B cell (primary cell): ENCODE measurements around the gene TRPV5. TPM values are rescaled to one million over a fixed set of nuclear protein-coding genes. Genes with fewer than 3 reads are reported as not detected.

ENCODE experiments used
- ATAC-seq: fragments of 200-7000 bp; cut with Tn5 transposase; one replicate; pipeline ENCODE4 v1.10.0; 2021; ENCODE audit warnings: low read depth, mild to moderate bottlenecking, moderate number of reproducible peaks, moderate library complexity
- CTCF ChIA-PET: fragments of 350-600 bp; sonication (Branson Sonifier 250); formaldehyde crosslinking; loops from one replicate; lab custom pipeline; 2021; ENCODE audit warnings: antibody characterized with exemption, inconsistent platforms; lab: Charles Lee
- POLR2A ChIA-PET: fragments of 350-600 bp; sonication (Branson Sonifier 250); formaldehyde crosslinking; loops from one replicate; lab custom pipeline; 2021; ENCODE audit warnings: antibody characterized with exemption; lab: Charles Lee
- DNase-seq: peaks from one replicate; pipeline ENCODE4 v3.0.0; 2013
- H2AFZ ChIP-seq: 2 replicates; pipeline ENCODE4 v1.6.1; 2012; ENCODE audit warnings: mild to moderate bottlenecking, low read depth, low read length; ENCODE audit not compliant: insufficient read depth, poor library complexity, severe bottlenecking
- H3K27ac ChIP-seq, 2 donors: 1 replicate in 1 of 2; 2 replicates in 1 of 2; pipeline ENCODE4 v1.5.1; 2012 to 2013; ENCODE audit warnings: low read length in 2 of 2, mild to moderate bottlenecking in 2 of 2, moderate library complexity in 1 of 2
- H3K27me3 ChIP-seq, 4 experiments: fragments of 200-600 bp in 1 of 4; sonication (generic) in 1 of 4; replicated peaks in 1 of 4; 1 replicate in 2 of 4; 2 replicates in 2 of 4; pipeline versions ENCODE4 v1.6.1 to v1.7.0; 2013 to 2016; ENCODE audit warnings: low read length in 3 of 4, mild to moderate bottlenecking in 2 of 4, mixed read lengths in 1 of 4, moderate library complexity in 1 of 4; ENCODE audit not compliant: insufficient read depth in 4 of 4, control insufficient read depth in 3 of 4; ENCODE audit errors: control extremely low read depth in 1 of 4
- H3K36me3 ChIP-seq, 2 experiments: replicated peaks in 1 of 2; 1 replicate in 1 of 2; 2 replicates in 1 of 2; pipeline versions ENCODE4 v1.6.1 to v1.7.1; 2013; ENCODE audit warnings: low read length in 1 of 2; ENCODE audit not compliant: insufficient read depth in 2 of 2, control insufficient read depth in 1 of 2; ENCODE audit errors: control extremely low read depth in 1 of 2, extremely low read depth in 1 of 2
- H3K4me1 ChIP-seq, 2 donors: fragments of 200-600 bp in 1 of 2; sonication (generic) in 1 of 2; 1 replicate in 1 of 2; 2 replicates in 1 of 2; pipeline versions ENCODE4 v1.5.1 to v1.6.1; 2013 to 2017; ENCODE audit warnings: low read length in 2 of 2; ENCODE audit not compliant: control insufficient read depth in 2 of 2, insufficient read depth in 2 of 2
- H3K4me2 ChIP-seq: replicated peaks from 2 replicates; pipeline ENCODE3; 2012; ENCODE audit warnings: mild to moderate bottlenecking, low read depth, low read length; ENCODE audit not compliant: poor library complexity, severe bottlenecking
- H3K4me3 ChIP-seq, 5 experiments: fragments of 200-600 bp in 1 of 5; sonication (generic) in 1 of 5; 1 replicate in 3 of 5; 2 replicates in 2 of 5; pipeline versions ENCODE4 v1.5.1 to v1.7.0; 2011 to 2016; ENCODE audit warnings: low read length in 4 of 5, mild to moderate bottlenecking in 4 of 5, low read depth in 2 of 5, control low read depth in 1 of 5, moderate library complexity in 1 of 5; ENCODE audit not compliant: insufficient read depth in 1 of 5; ENCODE audit errors: control extremely low read depth in 1 of 5, extremely low read depth in 1 of 5
- H3K79me2 ChIP-seq: fragments of 200-600 bp; sonication (generic); one replicate; pipeline ENCODE4 v1.6.0; 2016; ENCODE audit warnings: low read length; ENCODE audit not compliant: control insufficient read depth, insufficient read depth
- H3K9ac ChIP-seq: fragments of 200-600 bp; sonication (generic); 2 replicates; pipeline ENCODE4 v1.6.1; 2017; ENCODE audit warnings: mild to moderate bottlenecking, low read length, moderate library complexity
- H3K9me3 ChIP-seq, 3 donors: one replicate each; pipeline versions ENCODE4 v1.6.1 to v1.7.1; 2013; ENCODE audit warnings: low read length in 2 of 3; ENCODE audit not compliant: control insufficient read depth in 2 of 3, insufficient read depth in 1 of 3; ENCODE audit errors: control extremely low read depth in 1 of 3
- H4K20me1 ChIP-seq: 2 replicates; pipeline ENCODE4 v1.6.0; 2012; ENCODE audit warnings: mild to moderate bottlenecking, low read length; ENCODE audit not compliant: insufficient read depth, control insufficient read depth, poor library complexity, severe bottlenecking
- H3K27ac Mint-ChIP-seq: one replicate; pipeline ENCODE4 v1.8.0; 2021; ENCODE audit warnings: mixed read lengths
- H3K27me3 Mint-ChIP-seq: one replicate; pipeline ENCODE4 v1.8.0; 2021; ENCODE audit warnings: mixed read lengths
- H3K4me1 Mint-ChIP-seq: one replicate; pipeline ENCODE4 v1.8.0; 2021; ENCODE audit warnings: mixed read lengths
- H3K4me3 Mint-ChIP-seq: one replicate; pipeline ENCODE4 v1.8.0; 2021; ENCODE audit warnings: mixed read lengths
- H3K9me3 Mint-ChIP-seq: one replicate; pipeline ENCODE4 v1.8.0; 2022; ENCODE audit warnings: mixed read lengths; ENCODE audit not compliant: insufficient read depth
- EZH2 ChIP-seq: IDR thresholded peaks from 2 replicates; pipeline ENCODE4 v1.6.1; 2012; ENCODE audit warnings: borderline replicate concordance, low read depth, mild to moderate bottlenecking, moderate library complexity, low read length; ENCODE audit not compliant: insufficient read depth, poor library complexity, severe bottlenecking
- WGBS: methylation state at CpG from one replicate; pipeline ENCODE4 v1.1.5; 2013; ENCODE audit warnings: missing lambda C conversion rate; ENCODE audit not compliant: insufficient coverage; 5-methylcytosine and 5-hydroxymethylcytosine counted together
- intact Hi-C: fragments of 100-400 bp; cut with micrococcal nuclease; formaldehyde crosslinking; loops from one replicate; pipeline ENCODE4 v1.10.0; 2022
- polyA plus RNA-seq: library from polyadenylated mRNA; depleted of rRNA; stranded (reverse); fragments of >200 nt; gene quantifications from 2 replicates; pipeline ENCODE4 v1.2.3, GENCODE V29; 2012
- total RNA-seq, 2 donors: library from RNA; stranded (reverse); fragments of 120-200 nt in 1 of 2; gene quantifications; 1 replicate in 1 of 2; 2 replicates in 1 of 2; pipeline versions ENCODE4 v1.2.3 to v1.2.4, GENCODE V29; 2013 to 2022
- TF ChIP-seq, protein P1 (sequence below): fragments of 200-600 bp; IDR thresholded peaks from one replicate; pipeline ENCODE4 v1.8.0; 2022; ENCODE audit warnings: antibody characterized with exemption, mild to moderate bottlenecking

TRPV5 gene
- total and polyA plus RNA-seq, 2 donors (not counting 1 experiment from before 2014, with no cell fraction given), result 0.03 TPM; not detected in 1

DNA sequence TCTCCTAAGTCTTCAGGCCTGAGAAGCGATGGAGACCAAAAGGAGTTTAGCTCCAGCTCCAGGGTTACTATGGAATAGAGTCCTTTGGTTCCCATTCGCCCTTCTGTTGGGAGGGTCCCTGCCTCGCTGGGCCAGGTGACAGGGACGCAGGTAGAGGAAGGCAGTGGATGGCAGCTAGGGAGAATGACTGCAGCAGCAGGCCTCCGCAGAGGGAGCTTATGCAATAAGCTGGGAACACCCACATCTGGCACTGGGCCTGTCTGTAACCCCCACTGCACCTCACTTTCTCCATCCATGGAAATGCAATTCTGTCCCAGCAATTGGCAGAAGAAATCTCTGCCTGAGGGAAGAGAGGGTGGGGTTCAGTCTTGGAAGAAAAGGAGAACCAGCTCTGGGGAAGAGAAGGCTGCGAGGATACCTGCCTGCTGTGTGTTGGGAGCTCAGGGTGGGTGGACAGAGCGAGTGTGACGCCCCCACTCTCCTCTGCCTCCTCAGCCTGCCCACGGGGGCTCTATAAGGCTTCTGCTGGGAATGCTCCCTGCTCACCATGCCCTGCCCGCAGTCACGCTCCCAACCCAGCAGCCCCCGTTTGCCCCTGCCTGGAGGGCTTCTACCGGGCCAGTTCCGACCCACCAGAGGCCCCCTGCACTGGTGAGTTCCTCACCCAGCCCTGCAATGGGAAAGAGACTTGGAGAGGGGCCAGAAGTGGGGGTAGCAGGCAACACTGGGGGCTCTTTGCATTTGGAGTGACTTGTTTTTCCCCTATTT, 68.4 kb downstream of the TRPV5 start:
- intact Hi-C loops, result no loop called here

More for the DNA sequence above, 68.4 kb downstream of the TRPV5 start:
- Mint-ChIP-seq H3K27ac (no peak overlapping the region), H3K9me3 (no peaks in the 10 kb centered on the region), H3K4me1 (peaks cover 3% of the 10 kb centered on the region), H3K27me3 (no peaks in the 10 kb centered on the region), H3K4me3 (no peak overlapping the region)
- Histone ChIP-seq H4K20me1 (no peaks in the 10 kb centered on the region), H3K27me3 (no peaks in the 10 kb centered on the region), H2AFZ (no peak overlapping the region), H3K36me3 (peaks cover 5 to 58% of the 10 kb centered on the region in 2 experiments), H3K4me2 (no peak overlapping the region), H3K4me3 (no peak overlapping the region), H3K27ac (no peak overlapping the region), H3K79me2 (no peaks in the 10 kb centered on the region), H3K4me1 (no peaks in the 10 kb centered on the region), H3K9ac (no peak overlapping the region), H3K9me3 (no peaks in the 10 kb centered on the region)
- TF ChIP-seq EZH2, result no peak
- TF ChIP-seq, protein P1, sequence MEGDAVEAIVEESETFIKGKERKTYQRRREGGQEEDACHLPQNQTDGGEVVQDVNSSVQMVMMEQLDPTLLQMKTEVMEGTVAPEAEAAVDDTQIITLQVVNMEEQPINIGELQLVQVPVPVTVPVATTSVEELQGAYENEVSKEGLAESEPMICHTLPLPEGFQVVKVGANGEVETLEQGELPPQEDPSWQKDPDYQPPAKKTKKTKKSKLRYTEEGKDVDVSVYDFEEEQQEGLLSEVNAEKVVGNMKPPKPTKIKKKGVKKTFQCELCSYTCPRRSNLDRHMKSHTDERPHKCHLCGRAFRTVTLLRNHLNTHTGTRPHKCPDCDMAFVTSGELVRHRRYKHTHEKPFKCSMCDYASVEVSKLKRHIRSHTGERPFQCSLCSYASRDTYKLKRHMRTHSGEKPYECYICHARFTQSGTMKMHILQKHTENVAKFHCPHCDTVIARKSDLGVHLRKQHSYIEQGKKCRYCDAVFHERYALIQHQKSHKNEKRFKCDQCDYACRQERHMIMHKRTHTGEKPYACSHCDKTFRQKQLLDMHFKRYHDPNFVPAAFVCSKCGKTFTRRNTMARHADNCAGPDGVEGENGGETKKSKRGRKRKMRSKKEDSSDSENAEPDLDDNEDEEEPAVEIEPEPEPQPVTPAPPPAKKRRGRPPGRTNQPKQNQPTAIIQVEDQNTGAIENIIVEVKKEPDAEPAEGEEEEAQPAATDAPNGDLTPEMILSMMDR, result no peak
- ChIA-PET POLR2A (interaction anchor here (0.5 to 1.9 kb wide), 2 partner anchors 11 to 228 kb away, joined by 5 to 7 read pairs; partner anchors contain the start of gene EPHB6), CTCF (interaction anchor here (0.7 to 3.8 kb wide), 7 partner anchors 10 to 234 kb away, joined by 3 to 33 read pairs (median 14); partner anchors contain the start of gene EPHB6)
- ATAC-seq (no peak), DNase-seq (no peak)
- 79% methylated on average over 10 of the region's 14 CpGs for WGBS
